NCI-H2081 (cell line): ENCODE results near the gene CDCA3.
"Not testable (repeated sequence)": the region's sequence is repeated elsewhere in the genome, so short reads cannot be mapped to it uniquely, and the experiment has no call there.

Experiments
- DNase-seq, 2 experiments: peaks; one replicate each; lab custom pipeline; 2025; lab: John Stamatoyannopoulos, UW

The CDCA3 gene

DNA sequence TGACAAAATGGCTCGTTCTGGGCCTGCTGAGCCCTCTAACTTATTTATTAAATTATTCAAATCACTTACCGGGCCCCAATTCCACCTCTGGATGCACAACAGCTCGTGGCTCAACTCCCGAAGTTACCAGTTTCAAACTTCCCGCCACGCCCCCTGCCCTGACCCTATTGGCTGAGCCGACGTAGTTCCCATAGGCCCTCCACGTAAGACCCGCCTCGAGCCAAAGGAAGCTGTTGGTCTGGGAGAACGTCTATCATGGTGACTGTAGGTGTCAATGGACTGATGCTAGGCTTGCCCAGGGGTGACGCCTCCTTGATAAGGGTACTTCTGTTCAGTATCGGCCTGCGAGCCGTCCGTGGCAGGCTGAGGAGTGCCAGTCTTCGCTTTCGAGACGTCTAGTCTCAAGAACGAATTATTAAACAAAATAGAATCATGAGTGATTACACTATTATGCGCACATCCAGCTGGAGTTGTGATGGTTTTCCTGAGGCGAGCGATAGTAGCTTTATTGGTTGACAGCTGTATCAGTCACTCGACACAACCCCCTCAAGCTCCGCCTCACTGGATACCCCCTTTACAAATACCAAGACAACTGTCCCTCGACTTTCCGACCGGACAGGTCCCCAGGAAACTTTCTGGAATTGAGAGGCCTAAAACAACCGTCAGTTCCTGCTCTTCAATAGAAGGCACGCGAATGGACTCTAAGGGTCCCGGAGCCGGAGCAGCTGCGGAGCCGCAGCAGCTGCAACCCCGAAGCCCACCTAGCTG lies at the start of gene CDCA3:
TSS of gene CDCA3 (minus strand) at position 134 of the 768 bp plus-strand sequence. CDS start 334 bp downstream, outside the sequence.
- peak; percentile 95 to 98 for DNase-seq

DNA sequence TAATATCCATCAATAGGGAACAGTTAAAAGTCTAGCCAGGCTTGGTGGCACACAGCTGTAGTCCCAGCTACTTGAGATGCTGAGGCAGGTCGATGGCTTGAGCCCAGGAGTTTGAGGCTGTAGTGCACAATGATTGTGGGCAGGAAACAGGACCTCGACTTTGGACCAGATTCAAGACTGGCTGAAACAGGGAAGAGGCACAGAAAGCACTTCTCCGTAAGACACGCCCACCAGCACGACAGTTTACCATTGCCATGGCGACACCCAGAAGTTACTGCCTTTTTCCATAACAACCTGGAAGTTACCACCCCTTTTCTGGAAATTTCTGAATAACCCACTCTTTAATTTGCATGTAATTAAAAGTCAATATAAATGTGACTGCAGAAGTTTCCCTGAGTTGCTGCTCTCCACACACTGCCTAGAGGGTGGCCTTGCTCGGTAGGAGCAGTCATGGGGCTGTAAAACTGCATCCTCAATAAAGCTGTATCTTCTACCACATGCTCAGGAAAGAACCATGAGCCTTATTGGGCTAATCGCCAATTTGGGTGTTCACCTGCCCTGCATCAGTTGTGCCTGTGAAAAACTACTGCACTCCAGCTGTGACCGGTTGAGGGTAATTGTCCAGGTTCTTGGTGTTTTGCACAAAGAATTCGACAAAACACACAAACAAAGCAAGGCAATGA lies 48.9 kb upstream of the CDCA3 start:
- DNase-seq = peak; percentile 20 to 47

DNA sequence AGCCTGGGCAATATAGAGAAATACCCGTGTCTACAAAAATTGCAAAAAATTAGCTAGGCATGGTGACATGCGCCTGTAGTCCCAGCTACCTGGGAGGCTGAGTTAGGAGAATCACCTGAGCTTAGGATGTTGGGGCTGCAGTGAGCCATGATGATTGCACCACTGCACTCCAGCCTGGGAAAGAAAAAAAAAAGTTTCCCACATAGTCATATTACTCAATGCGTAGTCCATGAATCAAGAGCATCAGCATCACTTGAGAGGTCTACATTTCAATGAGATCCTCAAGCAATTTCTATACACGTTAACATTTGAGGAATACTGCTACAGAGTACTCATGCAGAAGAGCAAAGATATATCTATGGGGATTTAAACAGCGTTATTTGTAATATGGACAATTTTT lies 48.3 kb upstream of the CDCA3 start:
- DNase-seq = no peak

- DNase-seq = no peak
These were observed 45.9 kb upstream of the CDCA3 start for GRCh38 chr12:6896846-6897435.

DNA sequence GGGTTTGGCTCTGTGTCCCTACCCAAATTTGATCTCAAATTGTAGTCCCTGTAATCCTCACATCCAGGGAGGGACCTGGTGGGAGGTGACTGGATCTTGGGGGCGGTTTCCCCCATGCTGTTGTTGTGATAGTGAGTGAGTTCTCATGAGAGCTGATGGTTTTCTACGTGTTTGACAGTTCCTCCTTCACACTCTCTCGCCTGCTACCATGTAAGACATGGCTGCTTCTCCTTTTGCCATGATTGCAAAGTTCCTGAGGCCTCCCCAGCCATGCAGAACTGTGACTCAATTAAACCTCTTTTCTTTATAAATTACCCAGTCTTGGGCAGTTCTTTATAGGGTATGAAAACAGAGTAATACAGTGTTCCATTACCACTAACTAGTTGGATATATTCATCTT lies 43.2 kb upstream of the CDCA3 start:
- DNase-seq = no peak

- not testable (repeated sequence) for DNase-seq
These were observed 41.6 kb upstream of the CDCA3 start for GRCh38 chr12:6892683-6893082.

DNA sequence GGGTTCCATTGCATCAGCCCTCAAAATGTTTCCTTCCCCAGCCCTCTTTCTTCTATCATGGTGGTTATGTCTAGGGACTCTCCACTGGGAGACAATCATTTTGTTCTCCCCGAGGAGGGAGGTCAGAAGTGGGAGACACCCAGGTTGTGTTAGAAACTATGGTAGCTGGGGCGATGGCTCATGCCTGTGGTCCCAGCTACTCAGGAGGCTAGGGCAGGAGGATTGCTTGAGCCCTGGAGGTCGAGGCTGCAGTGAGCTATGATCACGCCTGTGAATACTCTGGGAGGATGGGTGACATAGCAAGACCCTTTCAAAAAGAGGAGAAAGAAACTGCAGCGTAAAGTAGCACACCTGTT lies 40.5 kb upstream of the CDCA3 start:
- DNase-seq = no peak

DNA sequence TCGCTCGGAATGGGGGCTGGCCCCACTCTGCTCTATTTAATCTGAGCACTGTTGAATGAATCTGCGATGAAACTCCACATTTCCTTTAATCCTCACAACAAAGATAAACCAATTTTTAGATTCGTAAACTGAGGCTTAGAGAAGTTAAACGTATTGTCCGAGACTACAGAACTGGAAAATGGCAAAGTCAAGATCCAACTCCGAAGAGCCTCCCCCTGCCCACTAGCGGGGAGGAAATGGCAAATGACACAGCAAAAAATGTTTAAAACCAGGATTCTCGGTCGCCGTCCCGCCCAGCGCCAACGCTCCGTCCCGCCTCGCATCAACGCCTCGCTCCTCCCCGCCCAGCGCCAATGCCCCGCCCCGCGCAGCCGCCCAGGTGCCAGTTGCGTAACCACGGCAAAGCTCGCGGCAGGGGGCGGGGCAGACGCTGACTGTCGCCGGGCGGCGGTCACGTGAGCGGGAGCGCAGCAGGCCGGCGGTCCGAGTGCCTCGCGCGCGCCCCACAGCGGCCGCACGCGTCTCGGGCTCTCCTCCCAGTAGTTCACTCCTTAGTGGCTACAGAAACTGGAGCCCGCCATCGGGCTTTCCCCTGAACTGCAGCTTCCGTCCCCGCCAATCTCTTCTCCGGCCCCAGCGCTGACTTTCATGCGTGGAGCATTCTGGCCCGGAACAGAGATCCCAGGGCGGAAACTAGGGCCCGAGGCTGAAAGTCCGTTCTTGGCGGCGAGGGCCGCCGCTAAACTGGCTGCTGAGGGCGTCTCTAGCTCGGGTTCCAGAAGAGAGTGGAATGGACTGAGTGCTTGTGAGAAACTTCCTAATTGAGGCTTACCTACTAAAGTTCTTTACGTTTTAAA lies 39.9 kb upstream of the CDCA3 start:
- DNase-seq = peak; percentile 95 to 98

- not testable (repeated sequence) for DNase-seq
These were observed 38.9 kb upstream of the CDCA3 start for GRCh38 chr12:6889775-6890573.

- not testable (repeated sequence) for DNase-seq
These were observed 37.7 kb upstream of the CDCA3 start for GRCh38 chr12:6888794-6889193.

DNA sequence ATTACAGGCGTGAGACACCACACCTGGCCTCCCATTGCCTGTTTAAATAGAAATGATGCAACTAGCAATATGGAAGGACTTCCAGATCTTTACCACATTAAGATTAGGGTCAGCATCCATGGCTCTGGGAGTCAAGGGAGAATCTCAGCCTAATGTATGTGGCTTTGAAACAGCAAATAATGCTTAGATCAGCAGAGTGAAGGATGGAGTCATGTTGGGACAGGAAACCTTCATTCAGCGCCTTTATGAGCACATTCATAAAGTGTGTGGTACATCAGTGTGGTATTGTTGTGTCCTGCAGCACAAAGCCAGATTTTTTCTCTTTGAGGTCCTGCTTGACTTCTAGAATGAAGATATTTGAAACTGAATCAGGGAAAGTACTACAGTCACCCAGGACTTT lies 37.3 kb upstream of the CDCA3 start:
- DNase-seq = no peak

DNA sequence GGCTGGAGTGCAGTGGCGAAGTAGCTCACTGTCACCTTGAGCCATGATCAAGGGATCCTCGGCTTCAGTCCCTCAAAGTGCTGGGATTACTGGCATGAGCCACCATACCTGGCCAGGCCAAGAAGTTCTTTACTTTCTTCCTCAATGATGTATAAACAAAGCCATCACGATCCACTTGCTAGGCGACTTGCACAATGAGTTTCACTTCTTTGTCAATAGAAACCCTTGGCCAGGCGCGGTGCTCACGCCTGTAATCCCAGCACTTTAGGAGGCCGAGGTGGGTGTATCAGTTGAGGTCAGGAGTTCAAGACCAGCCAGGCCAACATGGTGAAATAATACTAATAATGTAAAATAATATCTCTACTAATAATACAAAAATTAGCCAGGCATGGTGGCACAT lies 36.4 kb upstream of the CDCA3 start:
- no peak for DNase-seq

- not testable (repeated sequence) for DNase-seq
These were observed 35.3 kb upstream of the CDCA3 start for GRCh38 chr12:6886206-6886999.

- no peak for DNase-seq
These were observed 33.5 kb upstream of the CDCA3 start for GRCh38 chr12:6884539-6884938.

GRCh38 chr12:6883683-6884082 lies 32.6 kb upstream of the CDCA3 start:
- DNase-seq = no peak

DNA sequence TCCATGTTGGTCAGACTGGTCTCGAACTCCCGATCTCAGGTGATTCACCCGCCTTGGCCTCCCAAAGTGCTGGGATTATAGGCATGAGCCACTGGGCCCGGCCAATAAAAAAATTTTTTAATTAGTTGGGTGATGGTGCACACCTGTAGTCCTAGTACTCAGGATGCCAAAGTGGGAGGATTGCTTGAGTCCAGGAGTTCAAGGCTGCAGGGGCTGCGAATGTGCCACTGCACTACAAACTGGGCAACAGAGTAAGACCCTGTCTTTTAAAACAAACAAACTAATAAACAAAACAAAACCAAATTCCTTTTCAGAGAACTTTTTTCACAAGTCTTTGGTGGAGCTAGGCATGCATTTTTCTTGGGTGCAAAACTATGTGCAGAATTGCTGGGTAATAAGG lies 32.2 kb upstream of the CDCA3 start:
- DNase-seq = no peak

- not testable (repeated sequence) for DNase-seq
These were observed 28.7 kb upstream of the CDCA3 start for GRCh38 chr12:6879824-6880223.

DNA sequence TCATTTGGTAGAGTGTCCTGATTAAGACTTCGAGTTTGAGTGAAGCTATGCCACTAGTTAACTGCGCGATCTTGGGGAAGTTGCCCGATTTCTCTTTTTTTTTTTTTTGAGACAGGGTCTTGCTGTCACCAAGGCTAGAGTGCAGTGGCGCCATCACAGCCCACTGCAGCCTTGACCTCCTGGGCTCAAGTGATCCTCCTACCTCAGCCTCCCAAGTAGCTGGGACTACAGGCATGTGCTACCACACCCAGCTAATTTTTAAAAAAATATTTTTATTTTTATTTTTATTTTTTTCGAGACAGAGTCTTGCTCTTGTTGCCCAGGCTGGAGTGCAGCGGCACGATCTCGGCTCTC lies 22.9 kb upstream of the CDCA3 start:
- not testable (repeated sequence) for DNase-seq

GRCh38 chr12:6873094-6874014 lies 22.3 kb upstream of the CDCA3 start, which contains the start of gene SPSB2:
Gene SPSB2, minus strand, starts transcription at chr12:6873303. Its CDS starts 402 bp downstream, at chr12:6872901.
- peak; percentile 92 to 95 for DNase-seq
